Measurements from ENCODE around the gene NACC1.

Gene NACC1

GRCh38 chr19:13189600-13189999 lies 71.5 kb downstream of the NACC1 start:
- DNase-seq (ENCODE audit: low read depth) = no peak
- H3K4me3 ChIP-seq (ENCODE audit: control insufficient read depth, low read depth, low read length) = no peak overlapping the region
- TF ChIP-seq CTCF (IDR thresholded peaks at IDR 0.05; ENCODE audit: control insufficient read depth, insufficient read depth, low read depth, low read length, missing control alignments) = no peak
